IPS-15b (cell line): ENCODE measurements around the gene CCR9.

Experiments
- H3K27me3 ChIP-seq: one replicate; pipeline ENCODE4 v1.6.1; 2013; ENCODE audit warnings: low read length; ENCODE audit not compliant: control insufficient read depth, insufficient read depth
- H3K36me3 ChIP-seq: one replicate; pipeline ENCODE4 v1.6.1; 2013; ENCODE audit warnings: low read length; ENCODE audit not compliant: control insufficient read depth, insufficient read depth
- H3K4me1 ChIP-seq: one replicate; pipeline ENCODE4 v1.6.1; 2013; ENCODE audit warnings: mild to moderate bottlenecking, low read length; ENCODE audit not compliant: control insufficient read depth, insufficient read depth
- H3K4me3 ChIP-seq: one replicate; pipeline ENCODE4 v1.5.1; 2013; ENCODE audit warnings: low read depth, low read length
- H3K9ac ChIP-seq: one replicate; pipeline ENCODE4 v1.6.1; 2013; ENCODE audit warnings: low read depth, mild to moderate bottlenecking, low read length
- H3K9me3 ChIP-seq: one replicate; pipeline ENCODE4 v1.6.1; 2013; ENCODE audit warnings: mild to moderate bottlenecking, low read length; ENCODE audit not compliant: control insufficient read depth, insufficient read depth

The CCR9 gene

GRCh38 chr3:45944830-45945620, 58.7 kb downstream of the CCR9 start:
- Histone ChIP-seq H3K4me1 (no peaks in the 10 kb centered on the region), H3K36me3 (peaks cover 19% of the 10 kb centered on the region)

GRCh38 chr3:45946307-45946706, 60.0 kb downstream of the CCR9 start:
- Histone ChIP-seq H3K36me3 (peaks cover 28% of the 10 kb centered on the region), H3K4me3 (no peak overlapping the region), H3K9me3 (no peaks in the 10 kb centered on the region), H3K27me3 (no peaks in the 10 kb centered on the region), H3K9ac (no peak overlapping the region), H3K4me1 (no peaks in the 10 kb centered on the region)

More at GRCh38 chr3:45944830-45945620, 58.7 kb downstream of the CCR9 start:
- Histone ChIP-seq H3K9me3 (no peaks in the 10 kb centered on the region), H3K4me3 (no peak overlapping the region), H3K9ac (no peak overlapping the region), H3K27me3 (no peaks in the 10 kb centered on the region)

- H3K9me3 ChIP-seq, result no peaks in the 10 kb centered on the region
- H3K27me3 ChIP-seq, result no peaks in the 10 kb centered on the region
- H3K4me1 ChIP-seq, result no peaks in the 10 kb centered on the region
- H3K36me3 ChIP-seq, result peaks cover 33% of the 10 kb centered on the region
- no peak overlapping the region for H3K4me3 ChIP-seq
- H3K9ac ChIP-seq, result no peak overlapping the region
These were observed 60.5 kb downstream of the CCR9 start for GRCh38 chr3:45946875-45947274.

- Histone ChIP-seq H3K27me3 (no peaks in the 10 kb centered on the region), H3K9ac (no peak overlapping the region), H3K4me1 (no peaks in the 10 kb centered on the region), H3K4me3 (no peak overlapping the region), H3K36me3 (peaks cover 34% of the 10 kb centered on the region), H3K9me3 (no peaks in the 10 kb centered on the region)
These were observed 61.0 kb downstream of the CCR9 start for GRCh38 chr3:45947361-45947760.

- no peaks in the 10 kb centered on the region for H3K27me3 ChIP-seq
- peaks cover 38% of the 10 kb centered on the region for H3K36me3 ChIP-seq
- H3K9me3 ChIP-seq, result no peaks in the 10 kb centered on the region
- no peak overlapping the region for H3K9ac ChIP-seq
- no peaks in the 10 kb centered on the region for H3K4me1 ChIP-seq
- no peak overlapping the region for H3K4me3 ChIP-seq
These were observed 62.0 kb downstream of the CCR9 start for GRCh38 chr3:45948311-45948781.

- H3K27me3 ChIP-seq, result no peaks in the 10 kb centered on the region
- H3K9ac ChIP-seq, result no peak overlapping the region
- no peaks in the 10 kb centered on the region for H3K9me3 ChIP-seq
- peaks cover 43% of the 10 kb centered on the region for H3K36me3 ChIP-seq
- no peak overlapping the region for H3K4me3 ChIP-seq
- no peaks in the 10 kb centered on the region for H3K4me1 ChIP-seq
These were observed 62.5 kb downstream of the CCR9 start for GRCh38 chr3:45948881-45949280.

- no peaks in the 10 kb centered on the region for H3K9me3 ChIP-seq
- H3K4me1 ChIP-seq, result no peaks in the 10 kb centered on the region
- no peak overlapping the region for H3K9ac ChIP-seq
- peaks cover 45% of the 10 kb centered on the region for H3K36me3 ChIP-seq
- no peak overlapping the region for H3K4me3 ChIP-seq
- no peaks in the 10 kb centered on the region for H3K27me3 ChIP-seq
These were observed 63.1 kb downstream of the CCR9 start for GRCh38 chr3:45949432-45949831.

- H3K36me3 ChIP-seq, result peaks cover 48% of the 10 kb centered on the region
- no peaks in the 10 kb centered on the region for H3K9me3 ChIP-seq
- no peaks in the 10 kb centered on the region for H3K27me3 ChIP-seq
- H3K4me1 ChIP-seq, result no peaks in the 10 kb centered on the region
- H3K4me3 ChIP-seq, result no peak overlapping the region
- H3K9ac ChIP-seq, result no peak overlapping the region
These were observed 63.8 kb downstream of the CCR9 start for GRCh38 chr3:45950131-45950530.

GRCh38 chr3:45950686-45951600, 64.6 kb downstream of the CCR9 start:
- Histone ChIP-seq H3K4me1 (no peaks in the 10 kb centered on the region), H3K36me3 (peaks cover 51% of the 10 kb centered on the region), H3K4me3 (no peak overlapping the region), H3K9me3 (no peaks in the 10 kb centered on the region), H3K27me3 (no peaks in the 10 kb centered on the region), H3K9ac (no peak overlapping the region)

GRCh38 chr3:45951946-45952345, 65.6 kb downstream of the CCR9 start:
- Histone ChIP-seq H3K4me3 (no peak overlapping the region), H3K27me3 (no peaks in the 10 kb centered on the region), H3K36me3 (peaks cover 50% of the 10 kb centered on the region), H3K9me3 (no peaks in the 10 kb centered on the region), H3K9ac (no peak overlapping the region), H3K4me1 (no peaks in the 10 kb centered on the region)

GRCh38 chr3:45952456-45952855, 66.1 kb downstream of the CCR9 start:
- Histone ChIP-seq H3K36me3 (peaks cover 46% of the 10 kb centered on the region), H3K27me3 (no peaks in the 10 kb centered on the region), H3K9me3 (no peaks in the 10 kb centered on the region), H3K4me1 (no peaks in the 10 kb centered on the region), H3K4me3 (no peak overlapping the region), H3K9ac (no peak overlapping the region)
